ENCODE results near the gene ADGRG3. TPM values are rescaled to one million over a fixed set of nuclear protein-coding genes. Genes with fewer than 3 reads are reported as not detected.

The ADGRG3 gene
- total and polyA plus RNA-seq, 2 experiments from 2014 or later, result not detected

DNA sequence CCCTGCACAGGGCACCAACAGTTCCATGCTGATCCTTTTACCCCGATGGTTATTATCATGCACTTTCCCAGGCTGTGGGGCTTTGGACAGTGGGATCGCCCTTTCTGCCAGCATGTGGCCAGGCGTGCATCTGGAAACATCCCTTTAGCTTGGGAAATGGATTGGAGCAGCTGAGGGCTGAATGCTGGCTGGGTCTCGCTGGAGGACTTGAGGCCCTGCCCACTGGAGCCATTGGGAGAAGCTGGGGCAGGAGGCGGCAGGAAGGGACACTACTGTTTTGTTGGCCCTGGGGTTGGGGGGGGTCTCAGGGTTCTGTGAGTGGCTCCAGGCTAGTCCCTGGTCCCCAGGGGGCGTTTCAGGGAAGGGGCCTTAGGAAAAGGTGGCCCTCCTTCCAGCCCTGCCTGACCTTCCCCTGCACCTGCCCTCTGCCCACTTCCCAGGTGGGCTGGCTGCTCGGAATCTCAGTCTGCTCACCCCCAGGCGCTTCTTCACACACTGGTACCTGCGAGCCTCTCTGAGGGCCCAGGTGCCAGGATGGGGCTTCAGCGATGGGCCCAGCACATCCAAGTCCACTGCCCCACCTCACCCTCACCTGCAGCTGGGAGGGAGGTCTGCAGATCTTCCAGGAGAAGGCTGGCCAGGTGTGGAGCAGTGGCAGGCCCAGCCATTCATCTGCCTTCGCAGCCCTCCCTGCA is 1.6 kb upstream of the ADGRG3 start:
- no peak overlapping the region for H3K4me3 ChIP-seq
- no peaks in the 10 kb centered on the region for H3K36me3 ChIP-seq (replicated peaks; ENCODE audit: insufficient read depth, low read depth)
- H2AFZ ChIP-seq, result no peak overlapping the region
- H3K4me1 ChIP-seq (ENCODE audit: insufficient read depth), result no peaks in the 10 kb centered on the region
- no peaks in the 10 kb centered on the region for H3K9me3 ChIP-seq (ENCODE audit: low read depth)
- TF ChIP-seq EZH2 (IDR thresholded peaks at IDR 0.05; ENCODE audit: borderline replicate concordance), result no peak
- no peak for TF ChIP-seq EZH2phosphoT487 (IDR thresholded peaks at IDR 0.05; ENCODE audit: low read depth, severe bottlenecking, unreplicated experiment)
- TF ChIP-seq, protein P1, sequence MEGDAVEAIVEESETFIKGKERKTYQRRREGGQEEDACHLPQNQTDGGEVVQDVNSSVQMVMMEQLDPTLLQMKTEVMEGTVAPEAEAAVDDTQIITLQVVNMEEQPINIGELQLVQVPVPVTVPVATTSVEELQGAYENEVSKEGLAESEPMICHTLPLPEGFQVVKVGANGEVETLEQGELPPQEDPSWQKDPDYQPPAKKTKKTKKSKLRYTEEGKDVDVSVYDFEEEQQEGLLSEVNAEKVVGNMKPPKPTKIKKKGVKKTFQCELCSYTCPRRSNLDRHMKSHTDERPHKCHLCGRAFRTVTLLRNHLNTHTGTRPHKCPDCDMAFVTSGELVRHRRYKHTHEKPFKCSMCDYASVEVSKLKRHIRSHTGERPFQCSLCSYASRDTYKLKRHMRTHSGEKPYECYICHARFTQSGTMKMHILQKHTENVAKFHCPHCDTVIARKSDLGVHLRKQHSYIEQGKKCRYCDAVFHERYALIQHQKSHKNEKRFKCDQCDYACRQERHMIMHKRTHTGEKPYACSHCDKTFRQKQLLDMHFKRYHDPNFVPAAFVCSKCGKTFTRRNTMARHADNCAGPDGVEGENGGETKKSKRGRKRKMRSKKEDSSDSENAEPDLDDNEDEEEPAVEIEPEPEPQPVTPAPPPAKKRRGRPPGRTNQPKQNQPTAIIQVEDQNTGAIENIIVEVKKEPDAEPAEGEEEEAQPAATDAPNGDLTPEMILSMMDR (IDR thresholded peaks at IDR 0.05; ENCODE audit: poor library complexity), result no peak
- 87% methylated on average over 11 of the region's 11 CpGs for WGBS (ENCODE audit: low lambda C conversion rate, missing lambda C conversion rate)
- no peaks in the 10 kb centered on the region for H3K9me2 ChIP-seq (replicated peaks; ENCODE audit: insufficient read depth)
- no peaks in the 10 kb centered on the region for H3K79me2 ChIP-seq
- H3K27me3 ChIP-seq, result no peaks in the 10 kb centered on the region
- H3K27ac ChIP-seq, result no peak overlapping the region
- H4K20me1 ChIP-seq (ENCODE audit: insufficient read depth, poor library complexity, severe bottlenecking), result no peaks in the 10 kb centered on the region
- no peak for DNase-seq (ENCODE audit: low spot score)
- no peak overlapping the region for H3K4me2 ChIP-seq

DNA sequence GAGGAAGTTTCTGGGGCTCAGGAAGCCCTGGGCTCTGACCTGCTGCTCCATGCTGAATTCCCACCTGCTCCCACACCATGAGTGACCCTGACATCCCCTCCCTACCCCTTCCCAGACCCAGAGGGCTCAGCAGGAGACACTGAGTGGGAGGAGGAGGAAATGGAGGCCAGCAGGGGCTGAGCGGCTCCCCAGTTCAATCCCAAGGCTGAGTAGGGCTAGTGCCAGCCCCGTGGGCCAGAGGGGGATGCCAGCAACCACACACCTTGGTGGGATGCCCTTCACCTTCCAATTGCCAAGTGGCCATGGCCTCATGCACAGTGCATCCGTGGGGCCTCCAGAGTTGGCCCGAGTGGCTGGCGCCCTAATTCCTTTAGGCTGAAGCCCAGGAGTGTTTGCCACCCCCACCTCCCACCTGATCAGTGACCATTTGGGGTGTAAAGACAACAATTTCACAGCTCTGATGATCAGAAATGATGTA is 1.0 kb upstream of the ADGRG3 start:
- Histone ChIP-seq H3K4me1 (ENCODE audit: insufficient read depth) (no peaks in the 10 kb centered on the region), H4K20me1 (ENCODE audit: insufficient read depth, poor library complexity, severe bottlenecking) (no peaks in the 10 kb centered on the region), H3K9me2 (replicated peaks; ENCODE audit: insufficient read depth) (no peaks in the 10 kb centered on the region), H3K79me2 (no peaks in the 10 kb centered on the region), H3K4me2 (no peak overlapping the region), H3K9me3 (ENCODE audit: low read depth) (no peaks in the 10 kb centered on the region), H2AFZ (no peak overlapping the region), H3K27me3 (no peaks in the 10 kb centered on the region), H3K27ac (no peak overlapping the region), H3K36me3 (replicated peaks; ENCODE audit: insufficient read depth, low read depth) (no peaks in the 10 kb centered on the region), H3K4me3 (no peak overlapping the region)
- TF ChIP-seq EZH2 (IDR thresholded peaks at IDR 0.05; ENCODE audit: borderline replicate concordance), result no peak
- TF ChIP-seq EZH2phosphoT487 (IDR thresholded peaks at IDR 0.05; ENCODE audit: low read depth, severe bottlenecking, unreplicated experiment), result no peak
- TF ChIP-seq, protein P1 (IDR thresholded peaks at IDR 0.05; ENCODE audit: poor library complexity), result no peak
- WGBS (ENCODE audit: low lambda C conversion rate, missing lambda C conversion rate), result 88% methylated on average over 5 of the region's 5 CpGs
- DNase-seq (ENCODE audit: low spot score), result no peak

DNA sequence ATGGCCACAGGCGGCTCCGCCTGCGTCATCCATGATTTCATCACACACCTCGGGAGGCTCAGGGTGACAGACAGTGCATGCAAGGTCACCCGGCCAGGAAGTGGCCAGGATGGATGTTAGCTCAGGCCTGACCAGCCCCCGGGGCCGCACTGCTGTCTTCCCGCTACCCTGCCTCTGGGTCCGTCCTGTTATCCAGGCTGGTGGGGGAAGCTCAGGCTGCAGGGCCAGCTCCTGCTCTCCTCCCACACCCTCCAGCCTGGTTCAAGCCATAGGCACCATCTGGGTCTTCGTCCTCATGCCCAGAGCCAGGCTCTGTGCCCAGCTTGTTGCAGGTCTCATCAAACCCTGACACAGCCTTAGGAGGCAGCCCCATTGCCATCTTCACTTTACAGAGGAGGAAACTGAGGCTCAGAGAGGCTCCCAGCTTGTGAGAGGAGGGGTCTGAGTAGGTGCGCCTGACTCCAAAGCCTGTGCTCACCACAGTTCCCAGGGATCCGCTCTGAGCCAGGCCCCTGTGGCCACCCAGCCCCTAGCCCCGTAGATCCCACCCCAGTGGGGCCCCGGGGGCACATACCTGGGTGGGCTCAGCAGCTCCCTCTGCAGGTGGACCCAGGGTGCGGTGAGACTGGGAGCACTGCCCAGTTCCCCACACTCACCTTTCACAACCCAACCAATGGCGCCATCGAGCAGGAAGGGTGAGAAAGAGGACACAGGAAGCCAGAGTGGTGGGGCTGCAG is 412 bp upstream of the ADGRG3 start:
- no peaks in the 10 kb centered on the region for H3K27me3 ChIP-seq

More for the DNA sequence above, 412 bp upstream of the ADGRG3 start:
- H3K9me2 ChIP-seq (replicated peaks; ENCODE audit: insufficient read depth), result no peaks in the 10 kb centered on the region
- no peaks in the 10 kb centered on the region for H4K20me1 ChIP-seq (ENCODE audit: insufficient read depth, poor library complexity, severe bottlenecking)
- no peak overlapping the region for H2AFZ ChIP-seq
- TF ChIP-seq, protein P1 (IDR thresholded peaks at IDR 0.05; ENCODE audit: poor library complexity), result peak; percentile 10
- no peak for TF ChIP-seq EZH2 (IDR thresholded peaks at IDR 0.05; ENCODE audit: borderline replicate concordance)
- TF ChIP-seq EZH2phosphoT487 (IDR thresholded peaks at IDR 0.05; ENCODE audit: low read depth, severe bottlenecking, unreplicated experiment), result no peak
- H3K4me2 ChIP-seq, result no peak overlapping the region
- no peaks in the 10 kb centered on the region for H3K36me3 ChIP-seq (replicated peaks; ENCODE audit: insufficient read depth, low read depth)
- no peaks in the 10 kb centered on the region for H3K79me2 ChIP-seq
- H3K9me3 ChIP-seq (ENCODE audit: low read depth), result no peaks in the 10 kb centered on the region
- no peak overlapping the region for H3K4me3 ChIP-seq
- no peak overlapping the region for H3K27ac ChIP-seq
- no peaks in the 10 kb centered on the region for H3K4me1 ChIP-seq (ENCODE audit: insufficient read depth)
- WGBS (ENCODE audit: low lambda C conversion rate, missing lambda C conversion rate), result 82% methylated on average over 14 of the region's 17 CpGs
- no peak for DNase-seq (ENCODE audit: low spot score)
